ENCODE measurements around the gene ADAM30. TPM values are rescaled to one million over a fixed set of nuclear protein-coding genes. Genes with fewer than 3 reads are reported as not detected.

ADAM30 gene
- total RNA-seq, 2 donors from 2014 or later = not detected

DNA sequence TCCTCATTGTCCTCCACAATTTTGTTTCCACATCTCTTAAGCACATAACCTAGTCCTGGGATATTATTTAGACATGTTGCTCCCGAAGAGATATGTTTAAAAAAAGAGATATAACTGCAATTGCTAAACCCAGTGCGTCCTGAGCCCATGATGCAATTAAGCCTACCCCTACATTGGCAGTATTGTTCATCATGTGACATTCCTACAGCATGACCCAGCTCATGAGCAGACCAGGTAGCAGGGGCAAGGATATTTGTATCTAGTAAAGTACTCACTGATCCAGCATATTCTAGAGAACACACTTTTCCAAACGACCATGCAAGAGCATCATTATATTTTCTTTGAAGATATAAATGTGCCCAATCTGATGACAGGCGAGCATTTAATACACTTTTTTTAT lies 1.2 kb downstream of the ADAM30 start:
- no peak for DNase-seq

DNA sequence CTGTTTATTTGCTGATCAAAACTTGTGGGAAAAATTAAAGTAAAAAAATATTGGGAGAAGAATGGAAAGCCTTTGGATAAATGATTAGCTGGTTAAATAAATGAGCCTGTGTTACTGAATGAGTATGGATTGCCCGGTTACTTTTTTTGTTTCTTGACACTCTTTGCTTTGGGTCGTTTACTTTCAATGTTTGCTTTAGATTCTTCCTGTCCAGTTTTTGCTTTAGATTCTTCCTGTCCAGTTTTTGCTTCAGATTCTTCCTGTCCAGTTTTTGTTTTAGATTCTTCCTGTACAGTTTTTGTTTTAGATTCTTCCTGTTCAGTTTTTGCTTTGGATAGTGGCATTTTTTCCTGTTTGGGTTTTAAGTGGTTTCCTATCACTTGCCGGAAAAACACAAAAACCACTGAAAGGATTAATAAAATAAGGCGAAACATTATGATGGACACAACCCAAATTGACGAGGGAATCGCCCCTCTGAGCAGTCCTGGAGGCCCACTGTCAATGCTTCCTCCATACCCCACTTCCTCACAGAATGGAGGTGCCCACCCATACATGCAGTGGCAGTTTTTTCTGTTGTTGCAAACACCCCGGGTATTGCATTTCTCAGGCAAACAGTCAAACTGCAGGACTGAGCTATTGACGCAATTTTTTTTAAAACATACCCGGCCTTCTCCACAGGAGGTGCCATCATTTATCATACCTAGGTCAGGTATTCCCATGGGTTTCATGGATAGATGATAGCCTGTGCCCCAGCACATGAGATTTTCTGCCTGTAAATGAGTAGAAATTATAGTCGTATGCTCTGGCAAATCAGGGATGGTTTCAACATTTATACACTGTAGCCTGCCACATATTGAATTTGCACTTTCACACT lies 2.3 kb downstream of the ADAM30 start:
- intact Hi-C loops (cut with DNase I) = no loop called here
- Histone ChIP-seq H3K4me1 (peaks cover 15% of the 10 kb centered on the region), H3K27me3 (no peaks in the 10 kb centered on the region), H3K36me3 (replicated peaks in 1 of 2; ENCODE audit: insufficient read depth in 1 of 2, low read depth in 2 of 2) (no peaks in the 10 kb centered on the region), H3K27ac (peak overlapping the region in 3 of 4 donors; percentile 44 to 59 (median 57)), H3K4me3 (no peak overlapping the region), H3K9me3 (no peaks in the 10 kb centered on the region)
- ATAC-seq = peak; percentile 64
- DNase-seq = no peak
- TF ChIP-seq POLR2A (IDR thresholded peaks at IDR 0.05) = no peak
- TF ChIP-seq, protein P1, sequence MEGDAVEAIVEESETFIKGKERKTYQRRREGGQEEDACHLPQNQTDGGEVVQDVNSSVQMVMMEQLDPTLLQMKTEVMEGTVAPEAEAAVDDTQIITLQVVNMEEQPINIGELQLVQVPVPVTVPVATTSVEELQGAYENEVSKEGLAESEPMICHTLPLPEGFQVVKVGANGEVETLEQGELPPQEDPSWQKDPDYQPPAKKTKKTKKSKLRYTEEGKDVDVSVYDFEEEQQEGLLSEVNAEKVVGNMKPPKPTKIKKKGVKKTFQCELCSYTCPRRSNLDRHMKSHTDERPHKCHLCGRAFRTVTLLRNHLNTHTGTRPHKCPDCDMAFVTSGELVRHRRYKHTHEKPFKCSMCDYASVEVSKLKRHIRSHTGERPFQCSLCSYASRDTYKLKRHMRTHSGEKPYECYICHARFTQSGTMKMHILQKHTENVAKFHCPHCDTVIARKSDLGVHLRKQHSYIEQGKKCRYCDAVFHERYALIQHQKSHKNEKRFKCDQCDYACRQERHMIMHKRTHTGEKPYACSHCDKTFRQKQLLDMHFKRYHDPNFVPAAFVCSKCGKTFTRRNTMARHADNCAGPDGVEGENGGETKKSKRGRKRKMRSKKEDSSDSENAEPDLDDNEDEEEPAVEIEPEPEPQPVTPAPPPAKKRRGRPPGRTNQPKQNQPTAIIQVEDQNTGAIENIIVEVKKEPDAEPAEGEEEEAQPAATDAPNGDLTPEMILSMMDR (IDR thresholded peaks at IDR 0.05) = no peak
- WGBS, 2 donors = 36% methylated on average over 10 of the region's 10 CpGs

More for the DNA sequence above, 1.2 kb downstream of the ADAM30 start:
- ATAC-seq = no peak
- Histone ChIP-seq H3K27me3 (no peaks in the 10 kb centered on the region), H3K9me3 (no peaks in the 10 kb centered on the region), H3K4me3 (no peak overlapping the region), H3K36me3 (replicated peaks in 1 of 2; ENCODE audit: insufficient read depth in 1 of 2, low read depth in 2 of 2) (no peaks in the 10 kb centered on the region), H3K27ac (peak overlapping the region in 3 of 4 donors; percentile 2 to 59 (median 57)), H3K4me1 (peaks cover 15% of the 10 kb centered on the region)
- intact Hi-C loops (cut with DNase I) = no loop called here
- TF ChIP-seq, protein P1 (IDR thresholded peaks at IDR 0.05) = no peak
- TF ChIP-seq POLR2A (IDR thresholded peaks at IDR 0.05) = no peak
- 66 to 71% methylated on average over 4 of the region's 4 CpGs for WGBS, 2 donors

DNA sequence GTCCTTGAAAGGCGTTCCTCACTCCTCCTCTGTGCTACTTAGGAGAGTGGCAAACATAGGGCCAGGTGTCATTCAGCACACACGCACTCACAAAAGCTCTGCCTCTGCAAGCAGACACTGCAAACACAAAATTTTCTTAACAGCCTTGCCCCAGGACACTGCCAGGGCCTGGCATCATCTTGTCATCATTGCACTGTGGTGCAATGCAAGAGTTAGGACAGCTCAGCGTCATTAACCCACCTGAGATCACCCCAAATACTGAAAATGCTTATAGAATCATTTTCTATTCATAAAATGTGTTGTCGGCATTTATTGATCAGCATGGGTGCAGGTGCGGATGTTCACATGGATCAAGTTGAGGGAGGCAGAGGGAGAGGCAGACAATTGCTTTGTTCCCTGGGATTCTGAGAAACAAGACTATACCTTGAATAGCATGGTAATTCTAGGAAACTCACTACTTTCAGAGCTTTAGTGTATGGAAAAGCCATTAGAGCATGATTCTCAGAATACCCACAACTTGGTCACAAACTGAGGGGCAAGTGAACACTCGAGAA lies 3.0 kb downstream of the ADAM30 start:
- Histone ChIP-seq H3K27me3 (no peaks in the 10 kb centered on the region), H3K4me3 (no peak overlapping the region), H3K27ac (peak overlapping the region in 3 of 4 donors; percentile 44 to 59 (median 57)), H3K9me3 (no peaks in the 10 kb centered on the region), H3K4me1 (peaks cover 15% of the 10 kb centered on the region), H3K36me3 (replicated peaks in 1 of 2; ENCODE audit: insufficient read depth in 1 of 2, low read depth in 2 of 2) (no peaks in the 10 kb centered on the region)
- WGBS, 2 donors = 16 to 18% methylated on average over 5 to 6 of the region's 6 CpGs
- intact Hi-C loops (cut with DNase I) = no loop called here
- ATAC-seq = peak; percentile 34
- no peak for TF ChIP-seq POLR2A (IDR thresholded peaks at IDR 0.05)
- TF ChIP-seq, protein P1 (IDR thresholded peaks at IDR 0.05) = no peak
- DNase-seq = peak in 1 of 4 donors; percentile 39

DNA sequence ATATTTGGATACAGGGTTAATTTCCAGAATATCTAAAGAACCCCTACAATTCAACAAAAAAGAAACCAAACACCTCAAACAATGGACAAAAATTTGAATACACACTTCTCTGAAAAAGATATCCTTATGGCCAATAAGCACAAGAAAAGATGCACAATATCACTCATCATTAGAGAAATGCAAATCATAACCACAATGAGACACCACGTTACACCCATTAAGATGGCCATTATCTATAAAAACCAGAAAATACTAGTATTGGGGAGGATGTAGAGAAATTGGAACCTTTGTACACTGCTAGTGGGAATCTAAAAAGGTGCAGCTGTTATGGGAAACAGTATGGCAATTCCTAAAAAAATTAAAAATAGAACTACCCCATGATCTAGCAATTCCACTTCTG lies 4.9 kb downstream of the ADAM30 start:
- ATAC-seq = no peak
- H3K4me1 ChIP-seq = peaks cover 15% of the 10 kb centered on the region
- intact Hi-C loops (cut with DNase I) = no loop called here
- H3K4me3 ChIP-seq = no peak overlapping the region
- no peak for DNase-seq
- 90 to 91% methylated on average over 1 of the region's 1 CpG for WGBS, 2 donors
- no peaks in the 10 kb centered on the region for H3K36me3 ChIP-seq (replicated peaks in 1 of 2; ENCODE audit: insufficient read depth in 1 of 2, low read depth in 2 of 2)
- TF ChIP-seq, protein P1 (IDR thresholded peaks at IDR 0.05) = no peak
- TF ChIP-seq POLR2A (IDR thresholded peaks at IDR 0.05) = no peak
- no peaks in the 10 kb centered on the region for H3K27me3 ChIP-seq
- no peak overlapping the region for H3K27ac ChIP-seq
- no peaks in the 10 kb centered on the region for H3K9me3 ChIP-seq

Measured in body of pancreas (tissue), 4 donors.